Measurements from ENCODE around the gene INPPL1. TPM values are rescaled to one million over a fixed set of nuclear protein-coding genes. Genes with fewer than 3 reads are reported as not detected.
"Not testable (repeated sequence)": the region's sequence is repeated elsewhere in the genome, so short reads cannot be mapped to it uniquely, and the experiment has no call there.

INPPL1 gene
- total RNA-seq, 1 donor from 2014 or later, result 139 TPM

- no peaks in the 10 kb centered on the region for H3K9me3 Mint-ChIP-seq
- no peak overlapping the region for H3K4me3 Mint-ChIP-seq
- no peak for DNase-seq (ENCODE audit: low spot score)
- peaks cover 1% of the 10 kb centered on the region for H3K27me3 Mint-ChIP-seq (ENCODE audit: insufficient read depth)
- no peaks in the 10 kb centered on the region for H3K36me3 Mint-ChIP-seq (ENCODE audit: low read depth)
- intact Hi-C loops (cut with micrococcal nuclease), result no loop called here
- no peak overlapping the region for H3K27ac Mint-ChIP-seq
- H3K4me1 Mint-ChIP-seq (ENCODE audit: low read depth), result no peaks in the 10 kb centered on the region
Measured at GRCh38 chr11:72195518-72196270, 28.9 kb upstream of the INPPL1 start.

DNA sequence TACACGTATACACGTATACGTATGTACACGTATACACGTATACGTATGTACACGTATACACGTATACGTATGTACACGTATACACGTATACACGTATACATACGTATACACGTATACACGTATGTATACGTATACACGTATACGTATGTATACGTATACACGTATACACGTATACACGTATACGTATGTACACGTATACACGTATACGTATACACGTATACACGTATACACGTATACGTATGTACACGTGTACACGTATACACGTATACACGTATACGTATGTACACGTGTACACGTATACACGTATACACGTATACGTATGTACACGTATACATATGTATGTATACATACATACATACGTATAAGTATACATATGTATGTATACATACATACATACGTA, 23.1 kb upstream of the INPPL1 start:
- H3K9me3 Mint-ChIP-seq; H3K4me3 Mint-ChIP-seq; H3K27ac Mint-ChIP-seq; DNase-seq (ENCODE audit: low spot score); intact Hi-C loops (cut with micrococcal nuclease); H3K36me3 Mint-ChIP-seq (ENCODE audit: low read depth); H3K27me3 Mint-ChIP-seq (ENCODE audit: insufficient read depth): not testable (repeated sequence)
- peaks cover 11% of the 10 kb centered on the region for H3K4me1 Mint-ChIP-seq (ENCODE audit: low read depth)

GRCh38 chr11:72202571-72202970, 22.0 kb upstream of the INPPL1 start:
- Mint-ChIP-seq H3K36me3 (ENCODE audit: low read depth) (no peaks in the 10 kb centered on the region), H3K27ac (no peak overlapping the region), H3K4me1 (ENCODE audit: low read depth) (peaks cover 11% of the 10 kb centered on the region), H3K4me3 (no peak overlapping the region), H3K9me3 (no peaks in the 10 kb centered on the region), H3K27me3 (ENCODE audit: insufficient read depth) (peaks cover 2% of the 10 kb centered on the region)
- DNase-seq (ENCODE audit: low spot score), result no peak
- intact Hi-C loops (cut with micrococcal nuclease), result no loop called here

GRCh38 chr11:72203163-72203562, 21.4 kb upstream of the INPPL1 start:
- Mint-ChIP-seq H3K27me3 (ENCODE audit: insufficient read depth) (peaks cover 2% of the 10 kb centered on the region), H3K9me3 (peaks cover under 1% of the 10 kb centered on the region), H3K4me3 (no peak overlapping the region), H3K27ac (no peak overlapping the region), H3K4me1 (ENCODE audit: low read depth) (peaks cover 11% of the 10 kb centered on the region), H3K36me3 (ENCODE audit: low read depth) (no peaks in the 10 kb centered on the region)
- DNase-seq (ENCODE audit: low spot score), result no peak
- intact Hi-C loops (cut with micrococcal nuclease), result no loop called here

DNA sequence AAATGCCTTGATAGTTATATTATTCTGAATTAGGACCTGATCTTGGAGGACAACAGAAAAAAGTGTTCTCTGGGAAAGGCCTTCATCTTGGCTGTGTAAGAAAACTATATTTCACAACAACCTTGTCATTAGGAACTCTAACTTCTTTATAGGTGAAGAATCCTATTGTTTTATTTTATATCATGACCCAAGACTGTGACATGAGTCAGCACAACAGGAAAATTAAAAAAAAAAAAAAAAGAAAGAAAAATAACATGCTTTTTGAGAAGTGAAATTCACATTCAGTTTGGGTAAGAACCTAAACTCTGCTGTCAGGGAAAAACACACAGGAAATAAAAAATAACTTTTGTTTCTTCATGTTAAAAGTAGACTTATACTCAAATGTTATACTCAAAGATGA, 19.7 kb upstream of the INPPL1 start:
- Mint-ChIP-seq H3K4me1 (ENCODE audit: low read depth) (peaks cover 11% of the 10 kb centered on the region), H3K36me3 (ENCODE audit: low read depth) (no peaks in the 10 kb centered on the region), H3K27ac (no peak overlapping the region), H3K27me3 (ENCODE audit: insufficient read depth) (peaks cover 10% of the 10 kb centered on the region), H3K4me3 (no peak overlapping the region), H3K9me3 (peaks cover 16% of the 10 kb centered on the region)
- DNase-seq (ENCODE audit: low spot score), result no peak
- intact Hi-C loops (cut with micrococcal nuclease), result no loop called here

DNA sequence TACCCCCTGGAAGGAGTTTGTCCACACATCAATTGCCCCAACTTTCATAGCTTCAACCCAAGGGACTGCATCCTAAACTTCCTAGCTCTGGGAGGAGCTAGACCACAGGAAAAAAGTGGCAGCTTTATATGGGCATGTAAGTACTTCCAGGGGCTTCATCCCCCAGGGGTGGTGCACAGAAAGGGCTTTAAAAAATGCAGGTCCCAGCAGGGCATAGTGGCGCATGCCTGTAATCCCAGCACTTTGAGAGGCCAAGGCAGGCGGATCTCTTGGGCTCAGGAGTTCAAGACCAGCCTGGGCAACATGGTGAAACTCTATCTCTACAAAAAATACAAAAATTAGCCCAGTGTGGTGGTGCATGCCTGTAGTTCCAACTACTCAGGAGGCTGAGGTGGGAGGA, 17.8 kb upstream of the INPPL1 start:
- H3K4me3 Mint-ChIP-seq; DNase-seq (ENCODE audit: low spot score); H3K36me3 Mint-ChIP-seq (ENCODE audit: low read depth); H3K27ac Mint-ChIP-seq; intact Hi-C loops (cut with micrococcal nuclease): not testable (repeated sequence)
- peaks cover 21% of the 10 kb centered on the region for H3K27me3 Mint-ChIP-seq (ENCODE audit: insufficient read depth)
- H3K4me1 Mint-ChIP-seq (ENCODE audit: low read depth), result peaks cover 11% of the 10 kb centered on the region
- peaks cover 22% of the 10 kb centered on the region for H3K9me3 Mint-ChIP-seq

- no peak for DNase-seq (ENCODE audit: low spot score)
- H3K9me3 Mint-ChIP-seq, result peaks cover 22% of the 10 kb centered on the region
- H3K36me3 Mint-ChIP-seq (ENCODE audit: low read depth), result no peaks in the 10 kb centered on the region
- H3K4me3 Mint-ChIP-seq, result no peak overlapping the region
- H3K27ac Mint-ChIP-seq, result no peak overlapping the region
- peaks cover under 1% of the 10 kb centered on the region for H3K4me1 Mint-ChIP-seq (ENCODE audit: low read depth)
- intact Hi-C loops (cut with micrococcal nuclease), result no loop called here
- peaks cover 27% of the 10 kb centered on the region for H3K27me3 Mint-ChIP-seq (ENCODE audit: insufficient read depth)
Measured at GRCh38 chr11:72208281-72208680, 16.3 kb upstream of the INPPL1 start.

DNA sequence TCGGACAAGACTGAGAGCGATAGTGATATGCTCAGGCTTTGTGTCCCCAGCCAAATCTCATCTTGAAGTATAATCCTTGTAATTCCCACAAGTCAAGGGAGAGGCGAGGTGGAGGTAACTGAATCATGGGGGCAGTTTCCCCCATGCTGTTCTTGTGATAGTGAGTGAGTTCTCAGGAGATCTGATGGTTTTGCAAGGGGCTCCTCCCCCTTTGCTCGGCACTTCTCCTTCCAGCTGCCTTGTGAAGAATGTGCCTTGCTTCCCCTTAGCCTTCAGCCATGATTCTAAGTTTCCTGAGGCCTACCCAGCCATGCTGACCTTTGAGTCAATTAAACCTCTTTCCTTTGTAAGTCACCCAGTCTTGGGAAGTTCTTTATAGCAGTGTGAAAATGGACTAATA, 15.5 kb upstream of the INPPL1 start:
- Mint-ChIP-seq H3K27ac (no peak overlapping the region), H3K4me1 (ENCODE audit: low read depth) (no peaks in the 10 kb centered on the region), H3K4me3 (no peak overlapping the region), H3K36me3 (ENCODE audit: low read depth) (no peaks in the 10 kb centered on the region), H3K9me3 (peaks cover 22% of the 10 kb centered on the region), H3K27me3 (ENCODE audit: insufficient read depth) (peaks cover 35% of the 10 kb centered on the region)
- intact Hi-C loops (cut with micrococcal nuclease), result no loop called here
- DNase-seq (ENCODE audit: low spot score), result no peak

DNA sequence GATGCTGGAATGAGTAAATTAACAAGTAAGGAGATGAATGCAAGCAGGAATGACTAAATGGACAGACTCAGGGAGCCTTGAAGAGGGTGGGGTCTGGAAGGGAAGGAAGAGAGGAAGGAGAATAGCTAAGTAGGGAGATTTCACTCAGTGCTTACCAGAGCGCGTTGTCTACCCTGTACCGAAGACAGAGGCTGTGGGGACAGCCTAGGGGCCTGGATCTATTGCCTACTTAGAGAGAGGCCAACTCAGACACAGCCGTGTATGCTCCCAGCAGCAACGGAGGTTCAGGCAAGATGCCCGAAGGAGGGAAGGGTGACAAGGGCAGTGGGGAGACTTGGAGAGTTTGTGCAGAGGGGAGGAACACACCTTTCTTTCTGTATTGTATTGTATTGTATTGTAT, 7.9 kb upstream of the INPPL1 start, which contains the start of gene FOLR2:
FOLR2 (plus strand) TSS at position 157 of the 400 bp plus-strand sequence. CDS start 1,791 bp downstream, outside the sequence.
- Mint-ChIP-seq H3K4me1 (ENCODE audit: low read depth) (peaks cover 7% of the 10 kb centered on the region), H3K4me3 (no peak within 1 kb of the TSS), H3K9me3 (no peaks in the 10 kb centered on the region), H3K27me3 (ENCODE audit: insufficient read depth) (peaks cover 36% of the 10 kb centered on the region), H3K27ac (no peak within 1 kb of the TSS), H3K36me3 (ENCODE audit: low read depth) (no peaks in the 10 kb centered on the region)
- no peak for DNase-seq (ENCODE audit: low spot score)
- intact Hi-C loops (cut with micrococcal nuclease), result no loop called here

DNA sequence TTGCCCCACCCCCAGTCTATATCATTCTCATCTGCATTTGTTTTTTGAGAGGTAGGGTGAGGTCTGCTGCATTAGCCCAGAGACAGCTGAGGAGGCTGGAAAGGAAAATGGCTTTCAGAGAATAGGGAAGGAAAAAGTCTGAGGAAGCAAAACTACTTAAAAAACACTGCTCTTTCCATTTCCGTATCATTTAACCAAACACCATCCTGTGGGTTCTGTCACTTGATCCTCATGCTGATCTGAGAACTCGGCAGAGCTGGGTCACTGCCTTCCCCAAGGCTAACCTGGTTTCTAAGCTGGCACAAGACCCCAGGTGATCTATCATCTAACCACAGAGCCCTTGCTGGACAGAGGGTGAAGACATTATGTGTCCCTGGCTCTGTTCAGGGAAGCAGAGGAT, 6.7 kb upstream of the INPPL1 start:
- peaks cover 32% of the 10 kb centered on the region for H3K27me3 Mint-ChIP-seq (ENCODE audit: insufficient read depth)
- intact Hi-C loops (cut with micrococcal nuclease), result no loop called here
- H3K27ac Mint-ChIP-seq, result no peak overlapping the region
- no peak for DNase-seq (ENCODE audit: low spot score)
- no peaks in the 10 kb centered on the region for H3K36me3 Mint-ChIP-seq (ENCODE audit: low read depth)
- H3K4me1 Mint-ChIP-seq (ENCODE audit: low read depth), result peaks cover 16% of the 10 kb centered on the region
- no peak overlapping the region for H3K4me3 Mint-ChIP-seq
- H3K9me3 Mint-ChIP-seq, result no peaks in the 10 kb centered on the region

DNA sequence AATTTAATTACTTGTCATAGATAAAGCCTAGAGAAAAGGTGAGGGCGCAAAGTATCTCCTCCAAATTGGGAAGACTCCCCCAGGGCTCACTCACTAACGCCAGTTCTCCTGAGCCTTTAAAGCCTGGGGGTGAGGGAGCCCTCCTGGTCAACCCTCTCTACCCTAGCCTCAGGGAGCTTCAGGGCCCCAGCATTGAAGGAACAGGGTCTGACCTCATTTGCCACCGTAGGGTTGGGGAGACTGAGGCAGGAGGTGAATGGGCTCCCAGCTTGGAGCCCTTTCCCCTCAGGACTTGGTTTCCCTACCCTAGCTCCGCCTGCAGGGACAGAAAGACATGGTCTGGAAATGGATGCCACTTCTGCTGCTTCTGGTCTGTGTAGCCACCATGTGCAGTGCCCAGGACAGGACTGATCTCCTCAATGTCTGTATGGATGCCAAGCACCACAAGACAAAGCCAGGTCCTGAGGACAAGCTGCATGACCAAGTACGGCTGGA, 6.3 kb upstream of the INPPL1 start:
- intact Hi-C loops (cut with micrococcal nuclease), result no loop called here
- H3K4me1 Mint-ChIP-seq (ENCODE audit: low read depth), result peaks cover 18% of the 10 kb centered on the region

DNA sequence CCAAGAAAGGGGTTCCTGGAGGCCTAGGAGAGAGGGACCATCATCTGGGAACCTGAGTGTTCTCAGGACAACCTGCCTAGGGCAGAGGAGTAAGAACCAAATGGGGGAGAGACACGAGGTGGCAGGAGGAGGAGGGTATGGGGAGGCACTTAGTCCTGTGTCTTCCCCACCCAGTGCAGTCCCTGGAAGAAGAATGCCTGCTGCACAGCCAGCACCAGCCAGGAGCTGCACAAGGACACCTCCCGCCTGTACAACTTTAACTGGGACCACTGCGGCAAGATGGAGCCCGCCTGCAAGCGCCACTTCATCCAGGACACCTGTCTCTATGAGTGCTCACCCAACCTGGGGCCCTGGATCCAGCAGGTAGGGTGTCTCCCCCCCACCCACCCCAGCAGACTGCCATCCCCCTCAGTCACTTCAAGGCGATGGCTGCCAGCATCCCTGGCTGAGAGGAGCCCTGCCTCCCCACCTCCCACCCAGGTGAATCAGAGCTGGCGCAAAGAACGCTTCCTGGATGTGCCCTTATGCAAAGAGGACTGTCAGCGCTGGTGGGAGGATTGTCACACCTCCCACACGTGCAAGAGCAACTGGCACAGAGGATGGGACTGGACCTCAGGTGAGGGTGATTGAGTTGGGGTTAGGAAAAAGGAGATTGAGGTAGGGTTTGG, 3.7 kb upstream of the INPPL1 start:
- Mint-ChIP-seq H3K4me3 (no peak overlapping the region), H3K4me1 (ENCODE audit: low read depth) (peaks cover 26% of the 10 kb centered on the region), H3K9me3 (no peaks in the 10 kb centered on the region), H3K27ac (peak overlapping the region; percentile 56), H3K27me3 (ENCODE audit: insufficient read depth) (peaks cover 17% of the 10 kb centered on the region), H3K36me3 (ENCODE audit: low read depth) (no peaks in the 10 kb centered on the region)
- intact Hi-C loops (cut with micrococcal nuclease), result loop anchor here (5.0 to 10.0 kb wide), 3 partner anchors 191 to 1154 kb away; partner anchors contain the start of genes RELT and STARD10
- DNase-seq (ENCODE audit: low spot score), result no peak

More for the DNA sequence above, 6.3 kb upstream of the INPPL1 start:
- Mint-ChIP-seq H3K4me3 (no peak overlapping the region), H3K27me3 (ENCODE audit: insufficient read depth) (peaks cover 28% of the 10 kb centered on the region), H3K27ac (no peak overlapping the region), H3K36me3 (ENCODE audit: low read depth) (no peaks in the 10 kb centered on the region), H3K9me3 (no peaks in the 10 kb centered on the region)
- DNase-seq (ENCODE audit: low spot score), result no peak

- Mint-ChIP-seq H3K4me1 (ENCODE audit: low read depth) (peaks cover 26% of the 10 kb centered on the region), H3K27ac (no peak overlapping the region), H3K4me3 (no peak overlapping the region), H3K36me3 (ENCODE audit: low read depth) (no peaks in the 10 kb centered on the region), H3K27me3 (ENCODE audit: insufficient read depth) (peaks cover 12% of the 10 kb centered on the region), H3K9me3 (no peaks in the 10 kb centered on the region)
- intact Hi-C loops (cut with micrococcal nuclease), result loop anchor here (2.0 to 10.0 kb wide), 5 partner anchors 17 to 1153 kb away; partner anchors contain the start of genes RELT and STARD10
- DNase-seq (ENCODE audit: low spot score), result no peak
Measured at GRCh38 chr11:72221386-72222075, 3.0 kb upstream of the INPPL1 start.

All from activated T-helper 1 cell treated with anti-CD3 and anti-CD28 coated beads, Interleukin-12 subunit alpha, Interleukin-12 subunit beta, Interleukin-2, Interleukin-4 antibody, amounts not matched to agents 30 ng/mL and 10 ng/mL and 1 ng/mL, durations not matched to agents 14 hours and 24 hours and 36 hours (primary cell).